H9 (cell line): Measurements from ENCODE around the gene TRNT1. TPM values are rescaled to one million over a fixed set of nuclear protein-coding genes. Genes with fewer than 3 reads are reported as not detected.

Experiments used
- DNase-seq: peaks from one replicate; pipeline ENCODE4 v3.0.0-alpha.2; 2017
- H2AFZ ChIP-seq: one replicate; pipeline ENCODE4 v1.6.1; 2013; ENCODE audit warnings: mild to moderate bottlenecking, low read length, control low read depth, moderate library complexity
- H2AK5ac ChIP-seq: 2 replicates; pipeline ENCODE4 v1.6.1; 2013; ENCODE audit warnings: low read length, control low read depth, mixed read lengths; ENCODE audit not compliant: insufficient read length
- H2BK120ac ChIP-seq: one replicate; pipeline ENCODE4 v1.6.1; 2013; ENCODE audit warnings: low read depth, mild to moderate bottlenecking, low read length, control low read depth, inconsistent platforms; ENCODE audit not compliant: poor library complexity, severe bottlenecking
- H2BK12ac ChIP-seq: 2 replicates; pipeline ENCODE4 v1.6.1; 2013; ENCODE audit warnings: low read length, control low read depth, mixed read lengths, low read depth; ENCODE audit not compliant: insufficient read length
- H2BK15ac ChIP-seq: 2 replicates; pipeline ENCODE4 v1.6.1; 2013; ENCODE audit warnings: low read depth, low read length, control low read depth
- H2BK20ac ChIP-seq: one replicate; pipeline ENCODE4 v1.6.1; 2013; ENCODE audit warnings: low read depth, mild to moderate bottlenecking, low read length, control low read depth, inconsistent platforms; ENCODE audit not compliant: poor library complexity, severe bottlenecking
- H2BK5ac ChIP-seq: 2 replicates; pipeline ENCODE4 v1.6.1; 2013; ENCODE audit warnings: low read length, control low read depth, mixed read lengths; ENCODE audit not compliant: insufficient read length
- H3K14ac ChIP-seq: 2 replicates; pipeline ENCODE4 v1.6.1; 2013; ENCODE audit warnings: low read length, control low read depth; ENCODE audit not compliant: insufficient read depth
- H3K18ac ChIP-seq: 2 replicates; pipeline ENCODE4 v1.6.1; 2013; ENCODE audit warnings: low read depth, mild to moderate bottlenecking, mixed read lengths, low read length, control low read depth; ENCODE audit not compliant: insufficient read length
- H3K23ac ChIP-seq: 2 replicates; pipeline ENCODE4 v1.6.1; 2013; ENCODE audit warnings: low read length, control low read depth, mixed read lengths, low read depth; ENCODE audit not compliant: insufficient read length
- H3K23me2 ChIP-seq: 2 replicates; pipeline ENCODE4 v1.6.1; 2013; ENCODE audit warnings: low read depth, mild to moderate bottlenecking, mixed read lengths, low read length, control low read depth; ENCODE audit not compliant: insufficient read length, poor library complexity, severe bottlenecking
- H3K27ac ChIP-seq: 2 replicates; pipeline ENCODE4 v1.5.1; 2013; ENCODE audit warnings: low read length, control low read depth, mixed read lengths, low read depth; ENCODE audit not compliant: insufficient read length
- H3K27me3 ChIP-seq: 2 replicates; pipeline ENCODE4 v1.6.1; 2013; ENCODE audit warnings: low read length, control low read depth, inconsistent platforms; ENCODE audit not compliant: insufficient read depth
- H3K4ac ChIP-seq: 2 replicates; pipeline ENCODE4 v1.6.1; 2013; ENCODE audit warnings: low read depth, mild to moderate bottlenecking, control low read depth, inconsistent platforms, low read length, moderate library complexity
- H3K4me1 ChIP-seq: 2 replicates; pipeline ENCODE4 v1.6.1; 2013; ENCODE audit warnings: low read length, control low read depth, inconsistent platforms; ENCODE audit not compliant: insufficient read depth
- H3K4me2 ChIP-seq: 2 replicates; pipeline ENCODE4 v1.6.1; 2013; ENCODE audit warnings: low read length, control low read depth, mixed read lengths; ENCODE audit not compliant: insufficient read length, insufficient read depth
- H3K56ac ChIP-seq: 2 replicates; pipeline ENCODE4 v1.6.1; 2013; ENCODE audit warnings: low read depth, mild to moderate bottlenecking, mixed read lengths, low read length, control low read depth; ENCODE audit not compliant: insufficient read length
- H3K79me1 ChIP-seq: 2 replicates; pipeline ENCODE4 v1.6.1; 2013; ENCODE audit warnings: low read depth, mild to moderate bottlenecking, moderate library complexity, low read length, control low read depth, inconsistent platforms; ENCODE audit not compliant: insufficient read depth, poor library complexity, severe bottlenecking
- H3K79me2 ChIP-seq: 2 replicates; pipeline ENCODE4 v1.6.1; 2013; ENCODE audit warnings: low read length, control low read depth, inconsistent platforms; ENCODE audit not compliant: insufficient read depth
- H3K9ac ChIP-seq: 2 replicates; pipeline ENCODE4 v1.6.1; 2013; ENCODE audit warnings: low read length, control low read depth, mixed read lengths; ENCODE audit not compliant: insufficient read length; ENCODE audit errors: extremely low read depth
- H3K9me3 ChIP-seq: one replicate; pipeline ENCODE4 v1.6.1; 2013; ENCODE audit warnings: low read depth, low read length, inconsistent platforms; ENCODE audit not compliant: control insufficient read depth
- H3T11ph ChIP-seq: one replicate; pipeline ENCODE4 v1.6.1; 2013; ENCODE audit warnings: mild to moderate bottlenecking, low read length, control low read depth, inconsistent platforms
- H4K20me1 ChIP-seq: one replicate; pipeline ENCODE4 v1.6.1; 2013; ENCODE audit not compliant: control insufficient read depth, insufficient read length, insufficient read depth
- H4K5ac ChIP-seq: 2 replicates; pipeline ENCODE4 v1.6.1; 2013; ENCODE audit warnings: low read depth, mild to moderate bottlenecking, mixed read lengths, low read length, control low read depth; ENCODE audit not compliant: insufficient read length
- H4K8ac ChIP-seq: replicated peaks from 2 replicates; pipeline ENCODE4 v1.6.1; 2013; ENCODE audit warnings: low read length, control low read depth, mixed read lengths, low read depth; ENCODE audit not compliant: insufficient read length
- H4K91ac ChIP-seq: 2 replicates; pipeline ENCODE4 v1.6.1; 2013; ENCODE audit warnings: low read depth, mild to moderate bottlenecking, moderate library complexity, mixed read lengths, low read length, control low read depth; ENCODE audit not compliant: insufficient read length
- H3K27ac Mint-ChIP-seq, 3 experiments: 2 replicates in 2 of 3; 3 replicates in 1 of 3; pipeline ENCODE4 v1.8.0; 2020 to 2021; ENCODE audit warnings: mixed read lengths in 3 of 3, mild to moderate bottlenecking in 1 of 3, moderate library complexity in 1 of 3
- H3K27me3 Mint-ChIP-seq: 2 replicates; pipeline ENCODE4 v1.8.0; 2021; ENCODE audit warnings: low read depth, mild to moderate bottlenecking, moderate library complexity, mixed read lengths
- H3K36me3 Mint-ChIP-seq, 3 experiments: 2 replicates in 2 of 3; 3 replicates in 1 of 3; pipeline ENCODE4 v1.8.0; 2020 to 2021; ENCODE audit warnings: low read depth in 3 of 3, mixed read lengths in 3 of 3; ENCODE audit not compliant: insufficient read depth in 1 of 3
- H3K4me1 Mint-ChIP-seq, 2 experiments: 2 replicates each; pipeline ENCODE4 v1.8.0; 2020; ENCODE audit warnings: mixed read lengths in 2 of 2
- H3K4me3 Mint-ChIP-seq, 2 experiments: 2 replicates in 1 of 2; 3 replicates in 1 of 2; pipeline ENCODE4 v1.8.0; 2020 to 2021; ENCODE audit warnings: mild to moderate bottlenecking in 2 of 2, mixed read lengths in 2 of 2, moderate library complexity in 1 of 2
- H3K9me3 Mint-ChIP-seq, 2 experiments: 2 replicates in 1 of 2; 3 replicates in 1 of 2; pipeline ENCODE4 v1.8.0; 2020; ENCODE audit warnings: mild to moderate bottlenecking in 2 of 2, mixed read lengths in 2 of 2, moderate library complexity in 1 of 2
- WGBS: extraction: QIAGEN DNeasy Blood & Tissue Kit; methylation state at CpG from one replicate; pipeline ENCODE4 v1.1.7; 2013; ENCODE audit warnings: missing lambda C conversion rate, low lambda C conversion rate, mixed read lengths; ENCODE audit not compliant: insufficient read length; ENCODE audit errors: extremely low coverage; 5-methylcytosine and 5-hydroxymethylcytosine counted together
- total RNA-seq: library from RNA; stranded (reverse); gene quantifications from 2 replicates; pipeline ENCODE4 v1.2.1, GENCODE V29; 2021
- TF ChIP-seq, protein P1 (sequence below): fragments of 200-600 bp; sonication (generic); conservative IDR thresholded peaks from 3 replicates; pipeline ENCODE4 v1.8.0; 2021; ENCODE audit warnings: antibody characterized with exemption, mild to moderate bottlenecking

Gene TRNT1
- total RNA-seq, 1 experiment from 2014 or later: 49.2 TPM

DNA sequence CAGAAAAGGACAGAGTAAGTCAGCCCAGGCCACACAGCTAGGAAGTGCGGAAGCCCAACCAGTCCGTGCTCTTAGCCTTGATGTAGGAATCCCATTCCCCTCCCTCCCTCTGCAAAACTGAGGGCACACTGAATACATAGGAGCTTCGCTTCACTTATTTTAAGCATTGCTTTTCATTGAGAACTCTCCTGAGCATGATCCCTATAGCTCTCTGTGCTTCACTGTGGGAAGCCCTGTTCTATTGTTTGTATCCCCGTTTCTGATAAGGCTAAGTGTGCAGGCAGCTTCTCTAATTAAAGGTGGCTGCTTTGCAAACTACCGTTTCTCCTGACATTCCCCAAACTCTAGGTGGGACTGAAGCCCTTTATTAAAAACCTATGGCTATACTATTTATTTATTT, 46.4 kb upstream of the TRNT1 start:
- Histone ChIP-seq H4K8ac (no peak overlapping the region), H2BK120ac (no peak overlapping the region), H2AFZ (no peak overlapping the region), H3K9me3 (no peaks in the 10 kb centered on the region), H3K27ac (no peak overlapping the region), H3K4ac (no peak overlapping the region), H3K9ac (no peak overlapping the region), H3K4me2 (no peak overlapping the region), H3K79me1 (no peaks in the 10 kb centered on the region), H4K20me1 (no peaks in the 10 kb centered on the region), H3K56ac (no peak overlapping the region), H4K5ac (no peak overlapping the region), H2BK12ac (no peak overlapping the region), H3K4me1 (peaks cover 5% of the 10 kb centered on the region; the same call in 1 of the 2 replicates), H3T11ph (no peak overlapping the region), H2AK5ac (no peak overlapping the region), H3K79me2 (no peaks in the 10 kb centered on the region), H3K23me2 (no peaks in the 10 kb centered on the region), H4K91ac (no peak overlapping the region), H2BK15ac (no peak overlapping the region), H2BK5ac (no peak overlapping the region), H3K23ac (no peak overlapping the region), H3K18ac (no peak overlapping the region), H3K27me3 (no peaks in the 10 kb centered on the region), H3K14ac (no peak overlapping the region), H2BK20ac (no peak overlapping the region)
- no peaks in the 10 kb centered on the region; the same call in none of the 2 replicates for H3K27me3 Mint-ChIP-seq
- H3K27ac Mint-ChIP-seq: peak overlapping the region in 1 of 3 experiments; percentile 55; a peak in 2 of 7 replicates
- WGBS: no CpG with 5 or more reads among the region's 5 CpGs
- no peaks in the 10 kb centered on the region for H3K9me3 Mint-ChIP-seq
- peaks cover 28 to 43% of the 10 kb centered on the region in 2 experiments for H3K4me1 Mint-ChIP-seq
- H3K4me3 Mint-ChIP-seq: no peak overlapping the region
- DNase-seq: no peak
- H3K36me3 Mint-ChIP-seq: no peaks in the 10 kb centered on the region
- TF ChIP-seq, protein P1, sequence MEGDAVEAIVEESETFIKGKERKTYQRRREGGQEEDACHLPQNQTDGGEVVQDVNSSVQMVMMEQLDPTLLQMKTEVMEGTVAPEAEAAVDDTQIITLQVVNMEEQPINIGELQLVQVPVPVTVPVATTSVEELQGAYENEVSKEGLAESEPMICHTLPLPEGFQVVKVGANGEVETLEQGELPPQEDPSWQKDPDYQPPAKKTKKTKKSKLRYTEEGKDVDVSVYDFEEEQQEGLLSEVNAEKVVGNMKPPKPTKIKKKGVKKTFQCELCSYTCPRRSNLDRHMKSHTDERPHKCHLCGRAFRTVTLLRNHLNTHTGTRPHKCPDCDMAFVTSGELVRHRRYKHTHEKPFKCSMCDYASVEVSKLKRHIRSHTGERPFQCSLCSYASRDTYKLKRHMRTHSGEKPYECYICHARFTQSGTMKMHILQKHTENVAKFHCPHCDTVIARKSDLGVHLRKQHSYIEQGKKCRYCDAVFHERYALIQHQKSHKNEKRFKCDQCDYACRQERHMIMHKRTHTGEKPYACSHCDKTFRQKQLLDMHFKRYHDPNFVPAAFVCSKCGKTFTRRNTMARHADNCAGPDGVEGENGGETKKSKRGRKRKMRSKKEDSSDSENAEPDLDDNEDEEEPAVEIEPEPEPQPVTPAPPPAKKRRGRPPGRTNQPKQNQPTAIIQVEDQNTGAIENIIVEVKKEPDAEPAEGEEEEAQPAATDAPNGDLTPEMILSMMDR: no peak
